Bone marrow (tissue), 2 donors: ENCODE data around the gene BNIP1.
A peak's percentile ranks its signal among the peaks of the same experiment; 100 is the strongest.
"Not testable (repeated sequence)": the region's sequence is repeated elsewhere in the genome, so short reads cannot be mapped to it uniquely, and the experiment has no call there.

ENCODE experiments used
- DNase-seq, 2 donors: peaks; one replicate each; lab custom pipeline; 2025; lab: John Stamatoyannopoulos, UW

Gene BNIP1, protein sequence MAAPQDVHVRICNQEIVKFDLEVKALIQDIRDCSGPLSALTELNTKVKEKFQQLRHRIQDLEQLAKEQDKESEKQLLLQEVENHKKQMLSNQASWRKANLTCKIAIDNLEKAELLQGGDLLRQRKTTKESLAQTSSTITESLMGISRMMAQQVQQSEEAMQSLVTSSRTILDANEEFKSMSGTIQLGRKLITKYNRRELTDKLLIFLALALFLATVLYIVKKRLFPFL

GRCh38 chr5:173144200-173145176 lies at the start of gene BNIP1:
TSS of gene BNIP1 (plus strand) at chr5:173144531. CDS start at chr5:173144546, 15 bp downstream.
- peak; percentile 84 to 89 for DNase-seq

DNA sequence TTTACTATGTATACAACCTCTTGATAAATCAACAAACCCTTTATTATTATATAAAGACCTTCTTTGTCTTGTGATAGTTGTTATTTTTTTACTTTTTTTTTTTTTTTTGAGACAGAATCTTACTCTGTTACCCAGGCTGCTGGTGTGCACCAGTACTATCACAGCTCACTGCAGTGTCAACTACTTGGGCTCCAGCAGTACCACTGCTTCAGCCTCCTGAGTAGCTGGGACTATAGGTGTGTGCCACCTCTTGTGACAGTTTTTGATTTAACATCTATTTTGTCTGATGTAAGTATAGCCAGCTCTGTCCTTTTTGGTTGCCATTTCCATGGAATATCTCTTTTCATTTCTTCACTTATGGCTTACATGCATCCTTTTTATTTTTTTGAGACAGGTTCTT lies 45.5 kb upstream of the BNIP1 start:
- DNase-seq = no peak

- DNase-seq = no peak
These were observed 44.9 kb upstream of the BNIP1 start for GRCh38 chr5:173099461-173099860.

- DNase-seq = no peak
These were observed 43.1 kb upstream of the BNIP1 start for GRCh38 chr5:173101245-173101644.

DNA sequence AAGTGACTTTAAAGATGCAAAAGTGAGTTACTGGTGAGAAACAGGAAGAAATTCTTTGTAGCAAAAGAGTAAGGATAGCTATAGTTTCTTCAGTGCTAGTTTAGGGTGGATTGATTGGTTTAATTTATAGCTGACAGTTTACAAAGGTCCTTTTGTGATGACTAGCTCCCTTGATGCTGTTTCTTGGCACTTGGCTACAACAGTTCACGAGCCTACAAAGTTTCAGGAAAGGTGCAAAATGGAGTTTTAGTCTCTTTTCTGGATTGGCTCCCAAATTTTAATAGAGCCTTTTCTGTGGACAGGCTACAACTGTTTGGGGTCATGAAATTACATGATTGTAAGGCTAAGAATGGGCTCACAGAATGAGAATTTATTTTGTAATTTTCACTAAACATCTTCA lies 40.9 kb upstream of the BNIP1 start:
- DNase-seq = no peak

DNA sequence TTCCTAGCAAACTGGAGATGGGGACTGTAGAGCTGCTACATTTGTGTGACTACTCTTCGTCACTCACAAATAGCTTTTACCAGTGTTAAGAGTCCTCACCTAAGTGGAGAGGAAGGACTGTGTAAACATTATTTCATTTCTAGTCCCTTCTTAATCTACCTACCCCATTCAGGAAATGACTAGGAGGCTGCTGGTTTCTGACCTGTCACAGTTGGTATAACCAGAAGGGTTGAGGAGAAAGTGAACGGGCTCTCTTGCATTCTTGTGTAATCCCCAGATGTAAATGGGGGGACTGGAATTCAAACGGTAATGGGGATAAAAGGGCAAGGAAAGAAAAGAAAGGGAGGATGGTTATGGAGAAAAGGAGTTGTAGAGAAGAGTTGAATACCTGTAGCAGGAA lies 35.4 kb upstream of the BNIP1 start:
- DNase-seq = no peak

DNA sequence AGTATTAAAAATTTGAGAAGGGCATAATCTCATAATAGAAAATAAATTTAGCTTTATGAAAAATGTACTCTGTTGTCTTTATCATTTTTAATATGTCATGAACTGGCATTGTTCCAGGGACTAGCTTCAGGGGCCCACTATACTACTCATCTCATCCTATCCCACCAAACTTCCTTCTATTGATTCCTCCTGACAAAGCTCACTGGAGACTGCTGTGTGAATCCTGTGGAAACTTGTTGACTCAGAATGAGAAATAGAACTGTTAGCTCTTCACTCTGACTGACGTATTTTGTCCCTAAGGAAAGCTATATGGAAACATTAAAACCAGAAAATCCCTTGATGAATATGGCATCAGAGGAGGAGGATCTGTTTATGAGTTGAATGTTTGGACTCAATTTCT lies 29.8 kb upstream of the BNIP1 start:
- no peak for DNase-seq

DNA sequence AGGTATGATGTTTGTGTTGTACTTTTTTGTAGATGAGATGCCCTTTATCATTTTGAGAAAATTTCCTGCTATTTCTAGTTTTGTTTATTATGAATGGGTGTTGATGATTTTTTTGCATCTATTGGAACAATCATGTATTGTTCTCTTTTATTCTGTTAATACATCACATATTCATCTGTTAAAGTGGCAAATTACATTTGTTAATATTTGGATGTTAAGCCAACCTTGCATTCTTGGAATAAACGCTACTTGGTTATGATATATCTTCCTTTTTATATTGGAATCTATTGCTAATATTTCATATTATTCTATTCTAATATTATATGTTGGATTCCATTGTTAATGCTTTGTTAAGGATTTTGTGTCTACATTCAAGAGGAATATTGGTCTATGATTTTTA lies 24.6 kb upstream of the BNIP1 start:
- no peak for DNase-seq

GRCh38 chr5:173123416-173123815 lies 20.9 kb upstream of the BNIP1 start:
- no peak for DNase-seq

- DNase-seq = not testable (repeated sequence)
These were observed 12.2 kb upstream of the BNIP1 start for GRCh38 chr5:173132166-173132565.

GRCh38 chr5:173138707-173139106 lies 5.6 kb upstream of the BNIP1 start:
- no peak for DNase-seq

GRCh38 chr5:173139631-173140030 lies 4.7 kb upstream of the BNIP1 start:
- DNase-seq = no peak

DNA sequence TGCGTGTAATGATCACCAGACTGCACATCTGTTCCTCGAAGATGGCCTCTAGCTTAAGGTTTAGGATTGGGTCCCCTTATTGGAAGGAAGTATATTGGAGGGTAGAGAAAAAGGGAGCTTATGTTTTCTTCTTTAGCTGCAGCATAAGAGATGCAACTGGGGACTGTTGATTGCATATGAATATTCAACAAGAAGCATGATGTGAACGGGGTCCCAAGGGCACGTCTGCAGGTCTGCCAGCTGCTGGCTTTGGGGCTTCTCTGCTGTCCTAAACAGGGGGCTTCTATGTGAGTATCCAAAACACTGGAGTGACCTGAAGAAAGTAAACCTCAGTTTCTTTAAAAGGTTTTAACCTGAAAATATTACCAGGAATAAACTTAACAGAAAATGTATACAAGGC lies 3.6 kb upstream of the BNIP1 start:
- no peak for DNase-seq

GRCh38 chr5:173143567-173143966 lies 764 bp upstream of the BNIP1 start:
- no peak for DNase-seq

- DNase-seq = no peak
These were observed 4.0 kb downstream of the BNIP1 start for GRCh38 chr5:173148354-173148753.

DNA sequence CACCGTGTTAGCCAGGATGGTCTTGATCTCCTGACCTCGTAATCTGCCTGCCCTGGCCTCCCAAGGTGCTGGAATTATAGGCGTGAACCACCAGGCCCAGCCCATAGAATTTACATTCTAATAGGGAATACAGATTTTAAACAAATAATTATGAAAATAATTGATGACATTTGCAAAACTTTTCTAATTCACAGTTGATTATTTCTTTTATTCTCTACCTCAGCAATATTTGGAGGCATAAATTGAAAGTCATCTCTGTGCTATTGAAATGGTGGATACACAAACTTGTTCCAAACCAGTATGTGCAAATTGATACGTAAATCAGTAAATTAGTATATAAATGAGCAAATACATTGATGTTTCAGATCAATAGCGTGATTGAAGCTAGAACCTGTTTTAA lies 8.2 kb downstream of the BNIP1 start:
- no peak for DNase-seq

DNA sequence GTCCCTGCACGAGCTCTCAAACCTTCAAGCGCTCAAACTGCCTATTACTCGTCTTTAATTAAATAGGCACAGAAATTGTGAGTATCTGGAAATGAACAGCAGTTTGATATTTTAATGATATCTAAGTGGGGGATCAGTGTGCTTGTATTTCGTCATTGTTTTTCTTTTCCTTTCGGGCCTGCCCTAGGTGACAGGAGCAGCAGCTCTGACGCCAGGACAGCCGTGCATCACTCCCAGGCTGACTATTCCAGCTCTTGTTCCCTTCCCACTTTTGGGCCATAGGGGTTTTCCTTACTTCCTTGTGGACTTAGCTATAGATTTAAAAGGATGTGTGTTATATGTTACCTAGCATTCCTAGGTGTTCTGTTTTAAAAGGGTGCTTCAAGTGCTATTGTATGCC lies 9.5 kb downstream of the BNIP1 start:
- no peak for DNase-seq

DNA sequence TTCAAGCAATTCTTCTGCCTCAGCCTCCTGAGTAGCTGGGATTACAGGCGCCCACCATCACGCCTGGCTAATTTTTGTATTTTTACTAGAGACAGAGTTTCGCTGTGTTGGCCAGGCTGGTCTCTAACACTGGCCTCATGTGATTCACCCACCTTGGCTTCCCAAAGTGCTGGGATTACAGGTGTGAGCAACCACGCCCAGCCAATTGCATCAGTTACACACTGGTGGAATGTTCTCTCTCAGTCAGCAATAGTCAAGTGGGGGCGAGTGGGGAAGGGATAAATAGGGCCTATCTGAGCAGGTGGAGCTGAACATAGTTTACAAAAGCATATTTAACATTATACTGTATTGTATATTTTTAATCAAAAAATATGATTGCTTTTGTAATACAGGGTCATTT lies 10.3 kb downstream of the BNIP1 start:
- DNase-seq = not testable (repeated sequence)

DNA sequence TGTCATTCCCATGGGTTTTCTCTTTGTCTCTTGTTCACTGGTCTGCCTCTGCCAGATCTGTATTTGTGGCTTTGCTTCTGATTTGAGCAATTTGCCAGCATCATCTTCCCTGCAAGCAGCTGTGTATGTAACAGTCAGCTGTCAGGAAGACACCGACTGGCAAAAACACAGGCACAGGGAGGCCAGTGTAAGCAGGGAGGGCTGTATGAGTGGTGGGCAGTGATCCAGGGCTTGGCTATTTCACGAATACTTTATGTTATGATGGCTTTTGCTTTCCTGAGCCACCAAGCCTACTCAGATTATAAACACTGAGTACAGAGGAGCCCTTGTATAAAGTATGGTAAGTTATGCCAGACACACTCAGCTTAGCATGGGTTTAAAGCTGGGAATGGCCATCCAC lies 11.6 kb downstream of the BNIP1 start:
- no peak for DNase-seq

GRCh38 chr5:173158366-173158765 lies 14.0 kb downstream of the BNIP1 start:
- no peak for DNase-seq

- DNase-seq = no peak
These were observed 14.9 kb downstream of the BNIP1 start for GRCh38 chr5:173159256-173159655.

DNA sequence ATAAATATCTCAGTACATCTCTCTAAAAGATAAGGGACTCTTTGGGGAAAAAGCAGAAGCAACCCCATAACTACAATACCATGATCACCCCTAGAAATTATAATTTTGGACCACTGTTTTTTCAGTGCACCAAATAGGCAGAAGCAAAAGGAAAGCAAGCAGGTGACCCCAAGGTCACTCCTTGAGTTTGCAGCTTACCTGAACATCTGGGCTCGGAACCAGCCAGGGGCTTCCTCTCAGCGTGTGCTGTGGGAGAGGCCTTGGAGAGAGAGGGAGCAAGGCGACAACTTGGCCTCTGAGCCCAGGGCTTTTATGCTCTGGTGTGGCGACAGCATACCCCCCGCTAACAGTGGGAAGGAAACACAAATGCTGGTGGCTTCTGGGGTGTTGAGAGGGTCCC lies 16.8 kb downstream of the BNIP1 start:
- DNase-seq = no peak

- no peak for DNase-seq
These were observed 18.9 kb downstream of the BNIP1 start for GRCh38 chr5:173163219-173163618.
